ENCODE data around the gene SNX4. TPM values are rescaled to one million over a fixed set of nuclear protein-coding genes. Genes with fewer than 3 reads are reported as not detected.

Gene SNX4
- 100 to 1,000 TPM in 1 of 4 donors, 10 to 100 TPM in 3; 66.5 to 112 (median 82.1) TPM for total RNA-seq

GRCh38 chr3:125519678-125520562 is at the start of gene SNX4:
Gene SNX4 (minus strand): TSS chr3:125520202. CDS start chr3:125520172, 30 bp downstream.
- peak within 1 kb of the TSS; percentile 87 to 97 (median 92) for H3K27ac ChIP-seq
- H3K36me3 ChIP-seq: peaks cover 0 to 7% (median 0%) of the 10 kb centered on the region in 4 donors
- H3K27me3 ChIP-seq: no peaks in the 10 kb centered on the region
- TF ChIP-seq EP300 (IDR thresholded peaks at IDR 0.05; ENCODE audit: low read depth) (no peak), POLR2AphosphoS5 (IDR thresholded peaks at IDR 0.05) (peak in 2 of 3 donors; percentile 51 to 70), CTCF (IDR thresholded peaks at IDR 0.05) (peak in 1 of 5 experiments; percentile 7), POLR2A (IDR thresholded peaks at IDR 0.05) (peak; percentile 72)
- in situ Hi-C loops (cut with MboI; ENCODE audit: low pct_ligation_motif_present in 1 of 4, low pct_unique_long_range_greater_than_20kb in 1 of 4, low sequenced_read_pairs in 3 of 4): no loop called here
- 1% methylated on average over 53 of the region's 65 CpGs; no CpG with 5 or more reads in 1 of the 2 donors for WGBS, 2 donors (ENCODE audit: low coverage in 1 of 2)
- intact Hi-C loops (cut with DNase I; ENCODE audit: low total_unique reads): no loop called here
- peak; percentile 94 for DNase-seq
- peaks cover 14 to 32% (median 18%) of the 10 kb centered on the region in 4 donors for H3K4me1 ChIP-seq
- peak within 1 kb of the TSS; percentile 82 to 100 (median 89) for H3K4me3 ChIP-seq
- H3K9me3 ChIP-seq: no peaks in the 10 kb centered on the region

GRCh38 chr3:125556314-125556713 is 36.3 kb upstream of the SNX4 start:
- 100% methylated on average over 1 of the region's 1 CpG; no CpG with 5 or more reads in 1 of the 2 donors for WGBS, 2 donors (ENCODE audit: low coverage in 1 of 2)
- intact Hi-C loops (cut with DNase I; ENCODE audit: low total_unique reads) (no loop called here), in situ Hi-C loops (cut with MboI; ENCODE audit: low pct_ligation_motif_present in 1 of 4, low pct_unique_long_range_greater_than_20kb in 1 of 4, low sequenced_read_pairs in 3 of 4) (no loop called here)
- DNase-seq: no peak
- Histone ChIP-seq H3K9me3 (no peaks in the 10 kb centered on the region), H3K4me1 (no peaks in the 10 kb centered on the region), H3K4me3 (no peak overlapping the region), H3K36me3 (peaks cover 0 to 44% (median 10%) of the 10 kb centered on the region in 4 donors), H3K27me3 (no peaks in the 10 kb centered on the region), H3K27ac (no peak overlapping the region)
- TF ChIP-seq POLR2AphosphoS5 (IDR thresholded peaks at IDR 0.05): no peak
- no peak for TF ChIP-seq EP300 (IDR thresholded peaks at IDR 0.05; ENCODE audit: low read depth)
- no peak for TF ChIP-seq CTCF (IDR thresholded peaks at IDR 0.05)
- TF ChIP-seq POLR2A (IDR thresholded peaks at IDR 0.05): no peak

GRCh38 chr3:125552401-125552800 is 32.4 kb upstream of the SNX4 start:
- no peak for DNase-seq
- intact Hi-C loops (cut with DNase I; ENCODE audit: low total_unique reads): no loop called here
- Histone ChIP-seq H3K27me3 (no peaks in the 10 kb centered on the region), H3K9me3 (no peaks in the 10 kb centered on the region), H3K27ac (no peak overlapping the region), H3K4me1 (no peaks in the 10 kb centered on the region), H3K4me3 (no peak overlapping the region), H3K36me3 (peaks cover 0 to 53% (median 7%) of the 10 kb centered on the region in 4 donors)
- TF ChIP-seq POLR2A (IDR thresholded peaks at IDR 0.05) (no peak), CTCF (IDR thresholded peaks at IDR 0.05) (no peak), POLR2AphosphoS5 (IDR thresholded peaks at IDR 0.05) (no peak), EP300 (IDR thresholded peaks at IDR 0.05; ENCODE audit: low read depth) (no peak)
- in situ Hi-C loops (cut with MboI; ENCODE audit: low pct_ligation_motif_present in 1 of 4, low pct_unique_long_range_greater_than_20kb in 1 of 4, low sequenced_read_pairs in 3 of 4): no loop called here
- WGBS, 2 donors (ENCODE audit: low coverage in 1 of 2): 90 to 94% methylated on average over 2 to 4 of the region's 4 CpGs

- no peak for TF ChIP-seq EP300 (IDR thresholded peaks at IDR 0.05; ENCODE audit: low read depth)
- TF ChIP-seq POLR2A (IDR thresholded peaks at IDR 0.05): no peak
- TF ChIP-seq POLR2AphosphoS5 (IDR thresholded peaks at IDR 0.05): no peak
- TF ChIP-seq CTCF (IDR thresholded peaks at IDR 0.05): no peak
- Histone ChIP-seq H3K4me1 (no peaks in the 10 kb centered on the region), H3K27ac (no peak overlapping the region), H3K27me3 (no peaks in the 10 kb centered on the region), H3K9me3 (no peaks in the 10 kb centered on the region), H3K36me3 (peaks cover 0 to 30% (median 11%) of the 10 kb centered on the region in 4 donors), H3K4me3 (no peak overlapping the region)
- no peak for DNase-seq
- in situ Hi-C loops (cut with MboI; ENCODE audit: low pct_ligation_motif_present in 1 of 4, low pct_unique_long_range_greater_than_20kb in 1 of 4, low sequenced_read_pairs in 3 of 4): no loop called here
- intact Hi-C loops (cut with DNase I; ENCODE audit: low total_unique reads): no loop called here
Observed at GRCh38 chr3:125528920-125529319, 8.9 kb upstream of the SNX4 start.
